Ishikawa (cell line): Measurements from ENCODE around the gene SOX6.

ENCODE experiments used
- CEBPB ChIP-seq: IDR thresholded peaks from 2 replicates; pipeline ENCODE4 v1.6.1; 2012
- CREB1 ChIP-seq: IDR thresholded peaks from 2 replicates; pipeline ENCODE4 v1.6.1; 2012; ENCODE audit warnings: low read depth
- EGR1 ChIP-seq: IDR thresholded peaks from 2 replicates; pipeline ENCODE4 v1.6.1; 2012
- EP300 ChIP-seq: IDR thresholded peaks from 2 replicates; pipeline ENCODE4 v1.6.1; 2012; ENCODE audit warnings: borderline replicate concordance
- FOXM1 ChIP-seq: IDR thresholded peaks from 2 replicates; pipeline ENCODE4 v1.6.1; 2012; ENCODE audit warnings: low read depth, borderline replicate concordance
- MAX ChIP-seq: IDR thresholded peaks from 2 replicates; pipeline ENCODE4 v1.6.1; 2012
- NFIC ChIP-seq: IDR thresholded peaks from 2 replicates; pipeline ENCODE4 v1.6.1; 2012
- RAD21 ChIP-seq: IDR thresholded peaks from 2 replicates; pipeline ENCODE4 v1.6.1; 2012; ENCODE audit warnings: low read depth
- REST ChIP-seq: IDR thresholded peaks from 2 replicates; pipeline ENCODE4 v1.6.1; 2012; ENCODE audit warnings: low read depth, mild to moderate bottlenecking
- TAF1 ChIP-seq: IDR thresholded peaks from 2 replicates; pipeline ENCODE4 v1.6.1; 2012; ENCODE audit warnings: low read depth, mild to moderate bottlenecking
- TCF12 ChIP-seq: IDR thresholded peaks from 2 replicates; pipeline ENCODE4 v1.6.1; 2012; ENCODE audit warnings: low read depth
- TEAD4 ChIP-seq: IDR thresholded peaks from 2 replicates; pipeline ENCODE4 v1.6.1; 2012
- USF1 ChIP-seq: IDR thresholded peaks from 2 replicates; pipeline ENCODE4 v1.6.1; 2012
- YY1 ChIP-seq: IDR thresholded peaks from 2 replicates; pipeline ENCODE4 v1.6.1; 2012; ENCODE audit warnings: low read depth
- ZBTB7A ChIP-seq: IDR thresholded peaks from 2 replicates; pipeline ENCODE4 v1.6.1; 2012; ENCODE audit warnings: low read depth

SOX6 gene

GRCh38 chr11:16030664-16031063, 325.7 kb downstream of the SOX6 start:
- TF ChIP-seq NFIC: no peak
- TF ChIP-seq ZBTB7A: no peak
- no peak for TF ChIP-seq TCF12
- no peak for TF ChIP-seq REST
- TF ChIP-seq TAF1: no peak
- no peak for TF ChIP-seq MAX
- TF ChIP-seq USF1: no peak
- TF ChIP-seq YY1: no peak
- no peak for TF ChIP-seq CEBPB
- no peak for TF ChIP-seq CREB1
- no peak for TF ChIP-seq FOXM1
- no peak for TF ChIP-seq TEAD4
- no peak for TF ChIP-seq RAD21
- TF ChIP-seq EGR1: no peak

GRCh38 chr11:16028419-16028818, 327.9 kb downstream of the SOX6 start:
- TF ChIP-seq YY1: no peak
- TF ChIP-seq ZBTB7A: no peak
- no peak for TF ChIP-seq FOXM1
- TF ChIP-seq CEBPB: no peak
- no peak for TF ChIP-seq TCF12
- TF ChIP-seq REST: no peak
- TF ChIP-seq TEAD4: no peak
- no peak for TF ChIP-seq EP300
- no peak for TF ChIP-seq MAX
- TF ChIP-seq NFIC: no peak
- TF ChIP-seq USF1: no peak
- no peak for TF ChIP-seq EGR1
- TF ChIP-seq TAF1: no peak
- no peak for TF ChIP-seq CREB1
- TF ChIP-seq RAD21: no peak

- TF ChIP-seq YY1 (no peak), TAF1 (no peak), EP300 (no peak), EGR1 (no peak), CREB1 (no peak), NFIC (no peak), ZBTB7A (no peak), MAX (no peak), FOXM1 (no peak), TEAD4 (no peak), TCF12 (no peak), REST (no peak), CEBPB (no peak), USF1 (no peak)
Measured at GRCh38 chr11:16027621-16028020, 328.7 kb downstream of the SOX6 start.

GRCh38 chr11:16026849-16027248, 329.5 kb downstream of the SOX6 start:
- TF ChIP-seq RAD21: no peak
